Midbrain (tissue), 1 donor: ENCODE results near the gene QPCTL.

Experiments used
- DNase-seq: peaks from one replicate; lab custom pipeline; 2025; lab: John Stamatoyannopoulos, UW

The QPCTL gene

DNA sequence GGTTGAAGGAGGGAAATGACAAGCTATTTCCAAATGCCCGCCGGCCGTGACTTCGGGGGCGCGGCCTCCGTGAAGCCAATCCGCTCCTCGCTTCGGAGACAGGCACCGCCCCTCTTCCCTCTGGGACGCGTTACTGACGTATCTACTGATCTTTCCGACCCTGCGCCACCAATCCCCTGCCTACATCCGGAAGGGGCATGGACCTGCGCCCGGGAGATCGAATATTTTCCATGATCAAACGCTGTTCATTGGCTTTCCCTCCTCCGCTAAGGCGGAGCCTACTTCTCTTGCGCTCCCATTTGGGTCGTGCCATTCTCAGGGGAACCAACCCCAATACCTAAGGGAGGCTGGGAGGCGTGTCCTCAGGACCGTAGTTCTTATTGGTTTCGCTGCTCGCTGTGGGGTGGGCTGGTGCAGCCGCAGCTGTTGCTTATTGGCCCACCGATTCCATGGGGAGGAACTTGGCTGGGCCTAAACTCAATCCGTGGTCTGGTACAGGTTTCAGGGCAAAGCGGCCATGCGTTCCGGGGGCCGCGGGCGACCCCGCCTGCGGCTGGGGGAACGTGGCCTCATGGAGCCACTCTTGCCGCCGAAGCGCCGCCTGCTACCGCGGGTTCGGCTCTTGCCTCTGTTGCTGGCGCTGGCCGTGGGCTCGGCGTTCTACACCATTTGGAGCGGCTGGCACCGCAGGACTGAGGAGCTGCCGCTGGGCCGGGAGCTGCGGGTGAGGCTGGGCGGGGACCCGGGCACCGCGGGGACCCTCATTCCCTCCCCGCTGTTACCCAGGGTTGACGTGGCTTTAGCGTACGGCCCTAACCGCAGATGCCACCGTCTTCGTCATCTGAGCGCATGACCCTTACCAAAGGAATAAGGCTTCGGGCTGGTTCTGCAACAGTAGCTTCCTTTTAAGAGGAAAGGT, at the start of gene QPCTL:
Gene QPCTL (plus strand): TSS at position 480 of the 919 bp plus-strand sequence. CDS start 38 bp downstream, at position 518.
- DNase-seq: peak; percentile 98

DNA sequence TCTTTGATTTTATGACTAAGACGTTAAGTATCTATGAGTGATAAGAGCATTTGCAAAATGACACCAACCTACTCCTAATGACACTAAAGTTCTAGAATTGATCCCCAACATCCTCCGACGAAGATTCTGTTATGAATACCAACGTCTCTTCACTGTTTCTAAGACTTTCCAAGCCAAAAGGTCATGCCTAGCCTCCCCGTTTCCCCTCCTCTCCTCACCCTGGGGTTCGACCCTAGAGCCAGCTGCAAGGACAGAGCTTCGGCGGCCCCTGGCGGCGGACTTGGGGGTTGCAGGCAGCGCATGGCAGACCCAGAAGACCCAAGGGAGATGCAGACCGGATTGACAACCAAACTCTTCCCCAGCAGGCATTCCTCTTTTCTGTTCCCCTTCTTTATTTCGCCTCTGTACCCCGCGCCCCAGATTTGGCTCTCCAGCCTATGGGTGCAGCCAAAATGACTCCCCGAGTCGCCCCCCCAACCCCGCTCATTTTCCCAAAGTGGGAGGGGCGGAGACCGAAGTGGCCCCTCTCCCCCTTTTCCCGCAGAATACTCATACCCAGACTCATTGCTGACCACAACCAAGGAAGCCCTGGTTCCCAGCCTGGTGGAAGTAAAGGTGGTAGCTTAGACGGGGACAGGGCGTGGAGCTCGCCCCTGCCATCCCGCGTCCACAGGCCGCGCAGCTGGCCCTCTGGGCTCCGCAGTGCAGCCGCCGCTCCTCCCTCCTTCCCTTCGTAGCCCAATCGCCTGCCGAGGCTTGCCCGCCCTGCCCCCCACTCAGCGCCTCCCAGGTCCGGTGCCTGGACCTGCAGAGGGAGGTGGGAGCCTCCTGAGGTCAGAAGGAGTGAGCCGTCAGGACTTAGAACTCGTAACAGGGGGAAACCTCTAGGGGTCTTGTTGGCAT, 49.2 kb upstream of the QPCTL start:
- DNase-seq: peak; percentile 92

DNA sequence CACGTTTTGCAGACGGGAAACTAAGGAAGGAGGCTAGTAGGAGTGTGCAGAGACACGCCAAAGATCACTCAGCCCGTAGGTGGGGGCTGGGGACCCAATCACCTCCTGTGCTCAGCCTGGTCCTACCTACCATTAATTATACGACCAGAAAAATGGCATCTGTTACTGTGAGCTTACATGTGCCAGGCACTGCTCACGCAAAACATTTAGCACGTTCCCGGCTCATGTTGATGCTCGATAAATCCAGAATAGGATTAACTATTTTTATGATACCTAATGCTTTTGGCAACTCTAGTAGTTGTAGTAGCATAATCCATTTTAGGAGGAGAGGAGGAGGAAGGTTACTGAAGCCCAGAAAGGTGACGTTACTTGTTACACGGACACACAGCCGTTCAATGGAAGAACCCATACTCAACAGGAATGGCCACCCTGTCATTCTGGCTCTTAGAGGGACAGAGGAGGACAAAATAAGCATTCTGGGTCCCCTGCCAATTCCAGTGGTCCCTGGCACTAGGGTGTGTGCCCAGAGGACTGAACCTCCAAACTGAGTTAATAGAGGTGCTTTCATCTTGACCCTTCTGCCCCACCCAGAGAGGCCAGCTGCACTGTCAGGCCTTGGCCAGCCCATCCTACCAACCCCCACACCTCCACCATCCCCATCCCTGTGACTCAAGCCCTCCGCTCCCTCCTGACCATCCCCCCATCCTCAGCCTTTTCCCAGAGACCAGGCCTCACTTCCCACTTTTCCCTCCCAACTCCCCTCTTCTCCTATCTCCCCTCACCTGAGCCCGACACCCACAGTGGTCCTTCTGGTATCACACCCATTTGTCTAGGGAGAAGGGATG, 48.3 kb upstream of the QPCTL start:
- peak; percentile 47 for DNase-seq

DNA sequence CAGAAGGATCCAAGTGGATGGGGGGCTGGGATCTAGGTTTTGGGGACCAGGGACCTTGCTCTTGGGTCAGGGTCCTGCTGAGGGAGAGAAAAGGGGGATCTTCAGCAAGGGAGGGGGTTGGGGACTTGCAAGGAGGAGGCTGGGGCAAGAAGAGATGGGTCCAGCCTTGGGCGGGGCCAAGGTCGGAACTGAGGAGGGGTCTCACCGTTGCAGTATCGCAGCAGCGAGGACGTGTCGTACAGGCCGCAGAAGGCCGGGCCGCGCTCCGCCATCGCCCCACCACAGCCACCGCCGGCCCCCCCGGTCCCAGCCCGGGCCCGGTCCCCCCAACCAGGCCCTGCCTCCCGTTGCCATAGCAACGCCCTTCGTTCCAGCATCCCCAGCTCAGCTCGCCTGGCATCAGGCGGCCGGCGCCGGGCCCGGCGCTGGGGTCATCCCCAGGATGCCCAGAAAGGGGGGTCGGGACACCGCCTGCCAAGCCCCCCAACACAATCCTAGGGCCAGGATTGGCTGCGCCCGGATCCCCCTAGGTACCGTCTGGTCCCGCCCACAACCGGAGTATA, 47.3 kb upstream of the QPCTL start:
- peak; percentile 96 for DNase-seq

DNA sequence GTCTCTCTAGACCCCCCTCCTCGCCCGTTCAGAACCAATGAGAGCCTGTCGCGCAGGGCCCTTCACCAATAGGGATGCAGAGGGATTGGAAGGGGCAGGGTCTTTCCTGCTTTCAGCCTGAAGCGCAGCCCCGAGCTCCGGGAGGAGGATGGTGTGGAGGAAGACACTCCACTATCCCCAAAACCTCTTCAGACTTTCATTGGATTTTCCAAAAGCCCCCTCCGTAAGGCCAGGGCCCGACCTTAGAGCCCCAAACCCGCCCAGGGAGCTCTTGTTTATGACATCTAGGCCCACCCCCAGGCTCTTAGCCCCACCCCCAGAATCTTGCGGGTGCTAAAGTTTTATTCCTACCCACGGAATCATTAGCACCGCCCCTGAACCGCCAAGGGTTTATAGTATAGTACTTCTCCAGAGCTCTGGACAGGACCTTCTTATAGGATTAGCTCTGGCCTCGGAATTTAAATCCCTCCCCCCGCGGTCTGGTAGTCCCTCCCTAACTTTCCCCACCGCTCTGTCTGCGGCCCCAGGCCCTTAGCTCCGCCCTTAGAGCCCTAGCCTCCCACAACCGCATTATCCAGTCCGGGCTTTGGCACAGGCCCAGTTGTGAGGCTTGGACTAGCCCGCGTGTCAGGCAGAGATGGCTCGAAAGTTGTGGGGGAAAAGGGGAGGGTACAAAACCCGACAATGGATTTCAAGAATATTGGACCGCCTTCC, 46.7 kb upstream of the QPCTL start:
- DNase-seq: peak; percentile 94

DNA sequence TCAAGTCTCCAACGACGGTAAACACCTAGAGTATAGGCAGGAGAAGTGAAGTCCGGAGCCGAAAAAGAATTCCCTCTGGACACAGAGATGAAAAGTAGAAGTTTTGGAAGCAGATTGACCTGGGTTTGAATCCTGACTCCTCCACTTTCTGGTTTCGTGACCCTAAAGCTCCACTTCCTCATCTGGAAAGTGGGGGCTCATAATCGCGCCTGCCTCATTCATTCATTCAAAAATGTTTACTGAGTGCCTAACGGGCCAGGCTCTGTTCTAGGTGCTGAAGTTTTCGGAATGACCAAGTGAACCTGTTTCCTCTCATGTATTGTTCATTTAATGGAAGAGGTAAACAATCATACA, 46.1 kb upstream of the QPCTL start:
- no peak for DNase-seq

DNA sequence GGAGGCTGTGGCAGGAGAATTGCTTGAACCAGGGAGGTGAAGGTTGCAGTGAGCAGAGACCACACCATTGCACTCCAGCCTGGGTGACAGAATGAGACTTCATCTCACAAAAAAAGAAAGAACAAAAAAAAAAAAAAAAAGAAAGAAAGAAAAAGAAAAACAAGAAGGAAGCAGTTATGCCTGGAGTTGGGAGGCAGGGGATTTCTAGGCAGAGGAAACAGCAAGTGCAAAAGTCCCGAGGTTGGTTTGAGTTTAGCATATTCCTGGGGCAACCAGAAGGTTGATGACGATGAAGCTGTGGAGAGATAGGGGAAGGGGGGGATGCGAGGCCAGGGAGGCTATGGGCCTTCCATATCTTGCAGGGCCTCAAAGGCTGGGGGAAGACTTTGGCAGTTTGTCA, 41.7 kb upstream of the QPCTL start:
- no peak for DNase-seq

DNA sequence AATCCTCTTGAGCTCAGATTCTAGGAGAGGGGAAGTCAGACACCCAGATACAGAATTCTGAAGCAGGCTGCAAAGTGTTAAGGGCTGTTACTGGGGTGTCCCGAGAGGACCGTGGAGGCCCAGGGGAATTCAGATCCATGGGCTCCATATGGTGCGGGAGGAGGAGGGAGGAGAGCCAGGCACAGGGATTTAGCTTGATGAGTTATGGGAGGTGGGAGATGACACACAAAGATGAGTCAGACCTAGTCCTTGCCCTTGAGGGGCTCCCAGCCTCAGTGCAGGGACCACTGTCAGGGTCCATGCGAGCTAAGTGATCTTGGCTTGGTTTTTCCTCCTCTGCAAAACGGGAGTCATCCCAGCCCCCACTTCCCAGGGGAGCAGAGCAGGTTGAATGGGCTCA, 38.8 kb upstream of the QPCTL start:
- no peak for DNase-seq

DNA sequence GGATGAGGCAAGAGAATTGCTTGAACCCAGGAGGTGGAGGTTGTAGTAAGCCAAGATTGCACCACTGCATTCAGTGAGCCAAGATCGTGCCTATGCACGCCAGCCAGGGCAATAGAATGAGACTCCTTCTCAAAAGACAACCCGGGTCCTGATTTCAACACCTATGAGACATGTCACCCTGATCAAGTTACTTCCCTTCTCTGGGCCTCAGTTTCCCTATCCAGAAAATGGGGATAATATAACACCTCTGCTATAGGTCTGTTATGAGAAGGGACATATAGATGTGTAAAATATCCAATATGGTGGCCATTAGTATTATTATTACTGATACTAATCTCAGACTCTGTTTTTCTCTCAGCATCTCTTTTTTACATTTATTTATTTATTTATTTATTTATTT, 37.4 kb upstream of the QPCTL start:
- no peak for DNase-seq

DNA sequence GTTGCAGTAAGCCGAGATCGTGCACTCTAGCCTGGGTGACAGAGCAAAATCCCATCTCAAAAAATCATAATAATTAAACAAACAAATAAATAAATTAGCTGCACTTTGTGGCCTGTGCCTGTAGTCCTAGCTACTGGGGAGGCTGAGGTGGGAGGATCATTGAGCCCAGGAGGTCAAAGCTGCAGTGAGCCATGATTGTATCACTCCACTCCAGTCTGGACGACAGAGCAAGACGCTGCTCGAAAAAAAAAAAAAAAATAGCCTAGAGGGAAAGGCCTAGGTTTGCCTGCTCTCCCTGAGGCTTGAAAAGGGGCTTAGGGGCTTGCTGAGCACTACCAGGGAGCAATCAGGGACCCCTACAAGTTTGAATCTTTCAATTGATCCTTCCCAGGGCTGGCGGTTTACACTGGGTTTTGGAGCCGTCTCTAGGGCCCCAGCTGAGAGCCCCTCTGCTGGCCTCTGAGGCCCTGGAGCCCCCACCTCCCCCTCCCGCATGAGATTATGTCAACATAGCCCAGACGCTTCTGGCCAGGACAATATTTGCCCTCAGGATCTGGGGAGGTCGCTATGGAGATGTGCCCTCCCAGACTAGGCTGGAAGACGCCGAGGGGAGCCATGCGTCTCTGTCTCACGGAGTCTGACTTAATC, 34.8 kb upstream of the QPCTL start:
- no peak for DNase-seq

DNA sequence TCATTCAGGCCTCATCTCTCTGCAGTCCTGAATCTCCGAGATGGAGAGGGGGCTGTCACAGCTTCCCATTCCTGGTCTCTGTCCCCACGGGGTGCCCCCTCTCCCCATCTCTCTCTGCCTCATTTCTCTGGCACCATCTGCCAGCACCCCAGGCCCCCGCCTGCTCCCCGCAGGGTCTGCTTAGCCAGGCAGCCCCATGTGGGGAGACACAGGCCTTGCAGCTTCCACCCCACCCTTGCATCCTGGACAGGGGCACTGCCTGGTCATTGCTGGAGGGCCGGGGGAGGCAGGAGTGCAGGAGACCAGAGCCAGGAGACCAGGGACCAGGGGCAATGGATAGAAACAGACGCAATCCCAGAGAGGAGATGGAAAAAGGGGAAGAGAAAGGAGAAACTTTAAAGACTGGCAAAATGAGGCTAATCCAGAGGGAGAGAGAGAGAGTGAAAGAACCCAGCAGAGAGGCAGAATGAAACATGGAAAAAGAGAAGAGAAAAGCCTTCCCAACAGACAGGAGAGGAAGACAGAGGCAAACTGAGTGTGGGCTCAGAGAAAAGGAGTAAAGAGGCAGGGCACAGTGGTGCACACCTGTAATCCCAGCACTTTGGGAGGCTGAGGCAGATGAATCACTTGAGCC, 33.3 kb upstream of the QPCTL start:
- no peak for DNase-seq

DNA sequence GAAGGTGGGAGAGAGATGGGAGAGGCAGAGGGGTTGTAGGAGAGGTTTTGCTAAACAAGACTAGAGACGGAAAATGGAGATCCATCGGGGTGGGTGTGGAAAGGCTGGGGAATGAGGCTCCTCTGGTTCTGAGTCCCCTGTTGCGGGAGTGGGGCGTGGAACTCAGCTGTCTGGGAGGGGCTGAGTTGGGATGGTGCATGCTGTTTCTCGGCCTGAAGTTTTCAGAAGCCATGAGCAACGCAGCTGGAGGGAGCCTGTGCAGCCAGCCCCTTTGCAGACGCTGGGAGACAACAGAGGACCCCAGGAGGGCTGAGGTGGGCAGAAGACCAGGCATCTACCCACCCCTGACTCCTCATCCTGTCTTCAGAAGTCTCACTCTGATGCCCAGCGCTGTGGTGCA, 31.8 kb upstream of the QPCTL start:
- no peak for DNase-seq

DNA sequence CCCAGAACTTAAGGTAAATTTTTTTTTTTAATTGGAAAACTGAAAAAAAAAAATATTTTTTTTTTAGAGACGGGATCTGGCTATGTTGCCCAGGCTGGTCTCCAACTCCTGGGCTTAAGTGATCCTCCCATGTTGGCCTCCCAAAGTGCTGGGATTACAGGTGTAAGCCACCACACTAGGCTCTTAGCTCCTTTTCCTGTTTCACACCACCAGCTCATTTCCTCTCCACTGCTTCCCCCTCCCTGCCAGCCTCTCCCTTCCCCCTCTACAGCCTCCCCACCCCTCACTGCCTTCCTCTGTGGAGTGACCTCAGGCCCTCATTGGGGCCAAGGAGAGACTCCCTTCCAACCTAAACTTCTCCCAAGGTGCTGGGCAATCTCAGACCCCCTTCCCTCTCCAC, 28.7 kb upstream of the QPCTL start:
- DNase-seq: no peak

DNA sequence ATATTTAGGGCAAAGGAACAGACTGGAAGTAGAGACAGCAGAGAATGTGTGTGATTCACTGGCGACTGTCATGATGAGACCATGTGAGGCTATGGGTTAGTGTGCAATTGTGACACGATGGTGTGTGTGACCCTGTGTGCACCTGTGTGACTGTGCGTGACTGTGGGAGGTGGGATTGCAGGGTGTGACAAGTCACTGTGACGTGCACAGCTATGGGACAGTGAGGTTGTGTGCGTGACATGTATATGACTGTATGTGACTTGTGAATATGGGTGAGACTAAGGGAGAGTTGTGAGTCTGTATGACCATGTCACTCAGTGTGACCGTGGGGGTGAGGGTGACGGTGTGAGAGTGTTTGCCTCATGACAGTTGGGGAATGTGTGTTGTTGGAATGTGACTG, 27.9 kb upstream of the QPCTL start:
- DNase-seq: no peak

DNA sequence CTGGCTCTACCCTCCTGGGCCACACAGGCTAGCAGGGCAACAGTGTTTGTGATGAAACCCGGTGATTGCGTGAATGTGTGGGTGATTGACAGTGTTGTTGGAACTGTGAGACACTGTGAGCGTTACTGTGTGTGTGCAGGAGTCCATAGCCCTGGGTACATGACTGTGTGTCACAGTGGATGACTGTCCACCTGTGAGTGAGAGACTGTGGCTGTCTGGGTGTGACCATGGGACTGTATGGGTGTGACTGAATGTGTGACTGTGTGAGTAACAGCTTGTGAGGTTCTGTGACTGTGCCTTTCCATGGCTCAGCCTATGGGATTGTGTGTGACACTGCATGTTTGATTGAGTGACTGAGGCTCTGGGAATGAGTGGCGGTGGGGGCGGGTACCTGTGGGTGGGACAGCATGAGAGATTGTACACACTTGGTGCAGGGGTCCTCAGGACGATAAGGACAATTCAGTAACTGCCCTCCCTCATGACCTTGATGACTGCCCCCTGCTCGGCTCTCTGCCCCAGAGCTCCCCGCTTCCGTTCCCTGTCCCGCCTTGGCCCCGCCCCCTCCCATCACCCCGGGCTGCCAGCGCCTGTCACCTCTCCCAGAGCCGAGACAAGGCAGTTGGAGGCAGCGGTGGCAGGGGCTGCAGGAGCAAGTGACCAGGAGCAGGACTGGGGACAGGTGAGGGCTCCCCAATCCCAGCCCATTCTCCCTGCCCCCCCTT, 24.7 kb upstream of the QPCTL start, which contains the start of gene GIPR:
Gene GIPR (plus strand): TSS at position 602 of the 722 bp plus-strand sequence. CDS start 1,300 bp downstream, outside the sequence.
- DNase-seq: no peak

DNA sequence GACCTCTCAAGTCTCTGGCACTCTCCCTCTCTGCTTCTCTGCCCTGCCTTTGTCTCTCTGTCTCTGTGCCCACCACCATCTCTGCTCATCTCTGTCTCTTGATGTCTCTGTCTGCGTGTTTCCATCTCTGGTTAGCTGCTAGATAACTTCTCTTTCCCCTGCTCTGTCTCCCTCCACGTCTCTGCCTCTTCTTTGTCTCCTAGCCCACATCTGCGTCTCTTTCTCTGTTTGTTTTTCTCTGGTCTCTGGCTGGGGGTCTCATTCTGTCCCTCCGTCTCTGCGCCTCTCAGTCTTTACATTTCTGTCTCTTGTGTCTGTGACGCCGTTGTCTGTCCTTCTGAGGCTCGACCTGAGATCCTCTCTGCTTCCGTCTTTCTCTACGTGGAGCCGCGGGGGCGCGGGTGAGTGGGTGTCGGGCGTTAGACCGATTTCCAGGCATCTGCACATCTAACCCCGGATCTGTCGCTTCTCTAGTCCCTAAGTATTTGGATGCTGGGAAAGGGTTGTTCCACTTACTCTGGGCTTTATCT, 24.1 kb upstream of the QPCTL start:
- DNase-seq: no peak

DNA sequence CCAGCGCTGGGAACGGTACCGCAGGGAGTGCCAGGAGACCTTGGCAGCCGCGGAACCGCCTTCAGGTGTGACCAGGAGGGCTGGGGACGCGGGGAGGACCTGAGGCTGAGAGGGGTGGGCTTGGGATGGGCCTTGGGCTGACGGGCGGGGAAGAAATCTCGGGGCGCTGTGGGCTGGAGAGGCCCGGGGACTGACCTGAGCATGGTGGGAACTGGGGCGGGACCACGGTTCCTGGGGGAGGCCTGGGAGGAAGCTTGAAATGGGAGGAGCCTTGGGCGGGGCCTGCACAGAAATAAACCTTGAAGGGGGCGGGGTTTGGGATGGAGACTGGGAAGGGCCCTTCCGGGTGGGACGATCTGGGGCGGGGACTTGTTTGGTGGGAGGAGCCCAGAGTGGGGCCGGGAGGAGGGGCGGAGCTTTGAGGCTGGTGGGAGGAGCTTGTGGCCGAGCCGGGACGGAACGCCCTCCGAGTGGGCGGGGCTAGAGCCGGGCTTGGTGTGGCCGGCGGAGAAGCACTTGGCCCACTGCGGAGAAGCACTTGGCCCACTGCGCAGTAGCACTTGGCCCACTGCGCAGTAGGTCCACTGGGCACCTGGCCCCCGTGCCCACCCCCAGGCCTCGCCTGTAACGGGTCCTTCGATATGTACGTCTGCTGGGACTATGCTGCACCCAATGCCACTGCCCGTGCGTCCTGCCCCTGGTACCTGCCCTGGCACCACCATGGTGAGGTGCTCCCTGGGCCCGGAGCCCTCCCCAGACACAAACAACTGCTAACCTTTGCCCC, 21.6 kb upstream of the QPCTL start:
- peak; percentile 63 for DNase-seq

DNA sequence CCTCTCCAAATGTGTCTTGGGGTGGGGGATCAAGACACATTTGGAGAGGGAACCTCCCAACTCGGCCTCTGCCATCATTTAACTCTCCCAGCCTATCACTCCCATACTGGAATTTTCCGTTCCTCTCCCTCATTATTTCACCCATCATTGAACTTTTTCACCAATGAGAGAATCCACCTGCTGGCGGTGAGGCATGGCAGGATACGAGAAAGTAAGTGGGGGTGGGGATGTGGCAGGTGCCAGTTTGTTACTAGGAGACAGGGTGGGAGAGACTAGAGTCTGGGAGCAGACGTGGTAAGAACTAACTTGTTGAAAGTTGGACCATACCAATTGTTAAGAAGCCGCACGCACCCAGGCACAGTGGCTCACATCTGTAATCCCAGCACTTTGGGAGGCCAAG, 17.5 kb upstream of the QPCTL start:
- DNase-seq: no peak
